Ishikawa (cell line): Measurements from ENCODE around the gene MRM2.

Experiments used
- CEBPB ChIP-seq: IDR thresholded peaks from 2 replicates; pipeline ENCODE4 v1.6.1; 2012
- CREB1 ChIP-seq: IDR thresholded peaks from 2 replicates; pipeline ENCODE4 v1.6.1; 2012; ENCODE audit warnings: low read depth
- EGR1 ChIP-seq: IDR thresholded peaks from 2 replicates; pipeline ENCODE4 v1.6.1; 2012
- EP300 ChIP-seq: IDR thresholded peaks from 2 replicates; pipeline ENCODE4 v1.6.1; 2012; ENCODE audit warnings: borderline replicate concordance
- FOXM1 ChIP-seq: IDR thresholded peaks from 2 replicates; pipeline ENCODE4 v1.6.1; 2012; ENCODE audit warnings: low read depth, borderline replicate concordance
- MAX ChIP-seq: IDR thresholded peaks from 2 replicates; pipeline ENCODE4 v1.6.1; 2012
- NFIC ChIP-seq: IDR thresholded peaks from 2 replicates; pipeline ENCODE4 v1.6.1; 2012
- RAD21 ChIP-seq: IDR thresholded peaks from 2 replicates; pipeline ENCODE4 v1.6.1; 2012; ENCODE audit warnings: low read depth
- REST ChIP-seq: IDR thresholded peaks from 2 replicates; pipeline ENCODE4 v1.6.1; 2012; ENCODE audit warnings: low read depth, mild to moderate bottlenecking
- TAF1 ChIP-seq: IDR thresholded peaks from 2 replicates; pipeline ENCODE4 v1.6.1; 2012; ENCODE audit warnings: low read depth, mild to moderate bottlenecking
- TCF12 ChIP-seq: IDR thresholded peaks from 2 replicates; pipeline ENCODE4 v1.6.1; 2012; ENCODE audit warnings: low read depth
- TEAD4 ChIP-seq: IDR thresholded peaks from 2 replicates; pipeline ENCODE4 v1.6.1; 2012
- USF1 ChIP-seq: IDR thresholded peaks from 2 replicates; pipeline ENCODE4 v1.6.1; 2012
- YY1 ChIP-seq: IDR thresholded peaks from 2 replicates; pipeline ENCODE4 v1.6.1; 2012; ENCODE audit warnings: low read depth
- ZBTB7A ChIP-seq: IDR thresholded peaks from 2 replicates; pipeline ENCODE4 v1.6.1; 2012; ENCODE audit warnings: low read depth

Gene MRM2

GRCh38 chr7:2186166-2186565, 55.8 kb downstream of the MRM2 start:
- TF ChIP-seq CREB1: no peak
- no peak for TF ChIP-seq TCF12
- no peak for TF ChIP-seq REST
- no peak for TF ChIP-seq YY1
- no peak for TF ChIP-seq USF1
- no peak for TF ChIP-seq NFIC
- TF ChIP-seq RAD21: no peak
- TF ChIP-seq EGR1: no peak
- TF ChIP-seq MAX: no peak
- TF ChIP-seq TEAD4: no peak
- no peak for TF ChIP-seq EP300
- TF ChIP-seq TAF1: no peak
- no peak for TF ChIP-seq CEBPB
- TF ChIP-seq ZBTB7A: no peak
- no peak for TF ChIP-seq FOXM1

GRCh38 chr7:2185715-2186114, 56.3 kb downstream of the MRM2 start:
- no peak for TF ChIP-seq ZBTB7A
- TF ChIP-seq CREB1: no peak
- no peak for TF ChIP-seq USF1
- TF ChIP-seq TEAD4: no peak
- TF ChIP-seq TCF12: no peak
- no peak for TF ChIP-seq TAF1
- TF ChIP-seq RAD21: no peak
- TF ChIP-seq EGR1: no peak
- TF ChIP-seq MAX: no peak
- TF ChIP-seq REST: no peak
- TF ChIP-seq NFIC: no peak
- no peak for TF ChIP-seq CEBPB
- no peak for TF ChIP-seq FOXM1
